DOHH2 (cell line): ENCODE data around the gene ST8SIA6.

Source experiments
- H3F3A ChIP-seq: fragments of 200-600 bp; sonication (generic), shearing (Covaris generic); 2 replicates; pipeline ENCODE4 v1.6.0; 2016; ENCODE audit warnings: antibody characterized with exemption, mild to moderate bottlenecking; ENCODE audit not compliant: control insufficient read depth, insufficient read depth
- H3K27ac ChIP-seq: fragments of 200-600 bp; sonication (generic); 2 replicates; pipeline ENCODE4 v1.5.1; 2014; ENCODE audit warnings: low read depth, mild to moderate bottlenecking, low read length, moderate library complexity
- H3K27me3 ChIP-seq: fragments of 200-600 bp; sonication (generic); 2 replicates; pipeline ENCODE4 v1.6.1; 2014; ENCODE audit warnings: mild to moderate bottlenecking, low read length, mixed read lengths; ENCODE audit not compliant: control insufficient read depth
- H3K36me3 ChIP-seq: fragments of 200-600 bp; sonication (generic); 2 replicates; pipeline ENCODE4 v1.6.1; 2014; ENCODE audit warnings: mild to moderate bottlenecking, low read length, moderate library complexity, mixed read lengths; ENCODE audit not compliant: control insufficient read depth
- H3K4me1 ChIP-seq: fragments of 200-600 bp; sonication (generic); 2 replicates; pipeline ENCODE4 v1.6.1; 2014; ENCODE audit warnings: mild to moderate bottlenecking, low read length, mixed read lengths; ENCODE audit not compliant: control insufficient read depth
- H3K4me2 ChIP-seq: fragments of 200-600 bp; sonication (generic); 2 replicates; pipeline ENCODE4 v1.6.0; 2014; ENCODE audit warnings: mild to moderate bottlenecking, low read length, moderate library complexity
- H3K4me3 ChIP-seq: fragments of 200-600 bp; sonication (generic); 2 replicates; pipeline ENCODE4 v1.5.1; 2014; ENCODE audit warnings: mild to moderate bottlenecking, low read length, mixed read lengths
- H3K79me2 ChIP-seq: fragments of 200-600 bp; sonication (generic); 2 replicates; pipeline ENCODE4 v1.6.1; 2014; ENCODE audit warnings: mild to moderate bottlenecking, low read length, mixed read lengths; ENCODE audit not compliant: control insufficient read depth
- H3K9me2 ChIP-seq: fragments of 200-600 bp; sonication (generic); replicated peaks from 2 replicates; pipeline ENCODE4 v1.6.1; 2014; ENCODE audit warnings: mild to moderate bottlenecking, low read length, mixed read lengths; ENCODE audit not compliant: control insufficient read depth
- H3K9me3 ChIP-seq: fragments of 200-600 bp; sonication (generic); 2 replicates; pipeline ENCODE4 v1.6.1; 2014; ENCODE audit warnings: antibody characterized with exemption, low read length, mixed read lengths; ENCODE audit not compliant: control insufficient read depth, insufficient read depth
- H4K20me1 ChIP-seq: fragments of 200-600 bp; sonication (generic); 2 replicates; pipeline ENCODE4 v1.6.0; 2014; ENCODE audit warnings: low read depth, mild to moderate bottlenecking, antibody characterized with exemption, low read length, moderate library complexity; ENCODE audit not compliant: control insufficient read depth, insufficient read depth
- EZH2phosphoT487 ChIP-seq: fragments of 200-600 bp; sonication (generic); IDR thresholded peaks from 2 replicates; pipeline ENCODE4 v1.6.1; 2017; ENCODE audit warnings: borderline replicate concordance, mild to moderate bottlenecking, antibody characterized with exemption, low read length, moderate library complexity, mixed read lengths
- TF ChIP-seq, protein P1 (sequence below): fragments of 200-600 bp; sonication (generic); IDR thresholded peaks from one replicate; pipeline ENCODE4 v1.5.1; 2014; ENCODE audit warnings: antibody characterized with exemption, mild to moderate bottlenecking, low read depth, low read length; ENCODE audit not compliant: poor library complexity, severe bottlenecking

The ST8SIA6 gene

DNA sequence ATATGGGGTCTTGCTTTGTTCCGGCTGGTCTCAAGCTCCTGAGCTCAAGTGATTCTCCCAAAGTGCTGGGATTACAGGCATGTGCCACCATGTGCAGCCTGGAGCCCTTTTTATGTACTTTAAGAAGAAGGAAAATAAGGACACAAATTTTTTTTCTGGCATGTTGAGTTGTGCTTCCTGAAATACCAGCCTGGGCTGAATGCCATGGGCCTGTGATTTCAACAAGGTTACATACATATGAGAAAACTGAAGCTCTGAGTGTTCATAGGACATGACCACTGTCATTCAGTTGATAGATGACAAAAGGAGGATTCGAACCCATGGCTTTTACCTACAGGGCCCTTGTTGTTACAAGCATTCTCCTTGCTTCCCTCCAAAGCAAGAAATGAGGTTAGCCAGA, 36.1 kb downstream of the ST8SIA6 start:
- H3K4me1 ChIP-seq, result no peaks in the 10 kb centered on the region

DNA sequence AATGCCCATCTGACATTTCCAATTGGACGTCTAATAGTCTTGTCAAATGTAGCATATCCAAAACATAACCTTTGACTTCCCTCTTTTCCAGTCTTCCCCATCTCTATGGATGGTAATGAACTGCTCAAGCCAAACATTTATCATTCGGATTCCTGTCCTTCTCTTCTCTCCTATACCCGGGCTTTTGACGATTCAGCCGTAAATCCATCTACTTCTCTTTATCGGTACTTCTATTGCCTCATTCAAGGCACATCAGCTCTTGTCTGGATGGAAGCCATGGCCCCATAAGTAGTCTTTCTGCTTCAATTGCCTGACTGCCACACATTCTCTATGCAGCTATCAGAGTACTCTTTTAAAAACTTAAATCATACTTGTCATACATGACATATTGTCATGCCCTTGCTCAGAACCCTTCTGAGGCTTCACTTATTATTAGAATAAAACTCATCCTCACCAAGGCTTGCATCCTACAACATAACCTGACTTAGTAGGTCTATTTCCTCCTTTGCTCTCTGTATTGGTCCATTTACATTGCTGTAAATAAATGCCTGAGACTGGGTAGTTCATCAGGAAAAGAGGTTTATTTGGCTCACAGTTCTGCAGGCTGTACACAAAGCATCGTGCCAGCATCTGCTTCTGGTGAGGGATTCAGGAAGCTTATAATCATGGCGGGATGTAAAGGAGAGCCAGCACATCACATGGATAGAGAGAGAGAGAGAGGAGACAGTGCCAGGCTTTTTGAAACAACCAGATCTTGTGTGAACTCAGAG, 37.8 kb downstream of the ST8SIA6 start:
- H3K9me3 ChIP-seq, result no peaks in the 10 kb centered on the region

More for the DNA sequence above, 36.1 kb downstream of the ST8SIA6 start:
- Histone ChIP-seq H3K9me2 (no peaks in the 10 kb centered on the region), H3K27me3 (no peaks in the 10 kb centered on the region), H3K27ac (no peak overlapping the region), H3K79me2 (no peaks in the 10 kb centered on the region), H3F3A (no peaks in the 10 kb centered on the region), H4K20me1 (no peaks in the 10 kb centered on the region), H3K9me3 (no peaks in the 10 kb centered on the region), H3K36me3 (no peaks in the 10 kb centered on the region), H3K4me2 (no peak overlapping the region), H3K4me3 (no peak overlapping the region)
- TF ChIP-seq, protein P1, sequence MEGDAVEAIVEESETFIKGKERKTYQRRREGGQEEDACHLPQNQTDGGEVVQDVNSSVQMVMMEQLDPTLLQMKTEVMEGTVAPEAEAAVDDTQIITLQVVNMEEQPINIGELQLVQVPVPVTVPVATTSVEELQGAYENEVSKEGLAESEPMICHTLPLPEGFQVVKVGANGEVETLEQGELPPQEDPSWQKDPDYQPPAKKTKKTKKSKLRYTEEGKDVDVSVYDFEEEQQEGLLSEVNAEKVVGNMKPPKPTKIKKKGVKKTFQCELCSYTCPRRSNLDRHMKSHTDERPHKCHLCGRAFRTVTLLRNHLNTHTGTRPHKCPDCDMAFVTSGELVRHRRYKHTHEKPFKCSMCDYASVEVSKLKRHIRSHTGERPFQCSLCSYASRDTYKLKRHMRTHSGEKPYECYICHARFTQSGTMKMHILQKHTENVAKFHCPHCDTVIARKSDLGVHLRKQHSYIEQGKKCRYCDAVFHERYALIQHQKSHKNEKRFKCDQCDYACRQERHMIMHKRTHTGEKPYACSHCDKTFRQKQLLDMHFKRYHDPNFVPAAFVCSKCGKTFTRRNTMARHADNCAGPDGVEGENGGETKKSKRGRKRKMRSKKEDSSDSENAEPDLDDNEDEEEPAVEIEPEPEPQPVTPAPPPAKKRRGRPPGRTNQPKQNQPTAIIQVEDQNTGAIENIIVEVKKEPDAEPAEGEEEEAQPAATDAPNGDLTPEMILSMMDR, result no peak
- no peak for TF ChIP-seq EZH2phosphoT487

DNA sequence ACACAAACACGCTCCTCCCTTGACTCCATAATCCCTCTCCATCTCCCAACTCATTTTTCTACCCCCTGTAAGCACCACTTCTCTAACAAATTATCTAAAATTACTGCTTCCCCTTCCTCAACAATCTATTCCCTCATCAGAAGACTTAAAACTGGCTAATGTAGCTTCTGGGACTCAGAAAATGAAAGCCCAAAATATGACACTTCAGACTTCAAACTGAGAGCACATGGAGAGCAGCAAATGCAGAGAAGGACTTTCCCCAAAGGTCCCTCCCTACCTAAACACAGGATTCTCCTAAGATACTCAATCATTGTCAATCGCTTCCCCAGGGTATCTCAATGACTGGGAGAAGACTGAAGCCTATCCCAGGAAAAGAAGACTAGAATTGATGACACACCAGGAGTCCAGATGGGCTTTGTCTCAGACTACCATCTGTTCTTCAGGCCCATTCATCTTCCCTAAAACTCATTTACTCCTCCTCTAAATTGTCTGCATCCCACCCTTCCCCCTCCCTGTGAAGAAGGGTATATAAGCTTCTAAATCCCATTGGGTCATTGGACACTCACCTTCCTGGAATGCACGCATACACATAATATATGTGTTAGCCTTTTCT, 39.2 kb downstream of the ST8SIA6 start:
- no peaks in the 10 kb centered on the region for H3K9me3 ChIP-seq
- no peaks in the 10 kb centered on the region for H3K27me3 ChIP-seq
- no peak overlapping the region for H3K4me2 ChIP-seq
- TF ChIP-seq, protein P1, result no peak
- TF ChIP-seq EZH2phosphoT487, result no peak
- H3K4me3 ChIP-seq, result no peak overlapping the region
- no peaks in the 10 kb centered on the region for H4K20me1 ChIP-seq
- H3F3A ChIP-seq, result no peaks in the 10 kb centered on the region
- no peaks in the 10 kb centered on the region for H3K4me1 ChIP-seq
- H3K9me2 ChIP-seq, result no peaks in the 10 kb centered on the region
- H3K27ac ChIP-seq, result no peak overlapping the region
- no peaks in the 10 kb centered on the region for H3K79me2 ChIP-seq
- no peaks in the 10 kb centered on the region for H3K36me3 ChIP-seq

More for the DNA sequence above, 37.8 kb downstream of the ST8SIA6 start:
- H3K4me1 ChIP-seq, result no peaks in the 10 kb centered on the region
- no peak overlapping the region for H3K4me2 ChIP-seq
- no peaks in the 10 kb centered on the region for H3K79me2 ChIP-seq
- no peaks in the 10 kb centered on the region for H3F3A ChIP-seq
- TF ChIP-seq EZH2phosphoT487, result no peak
- TF ChIP-seq, protein P1, result no peak
- no peaks in the 10 kb centered on the region for H3K36me3 ChIP-seq
- H3K4me3 ChIP-seq, result no peak overlapping the region
- no peak overlapping the region for H3K27ac ChIP-seq
- H4K20me1 ChIP-seq, result no peaks in the 10 kb centered on the region
- H3K9me2 ChIP-seq, result no peaks in the 10 kb centered on the region
- no peaks in the 10 kb centered on the region for H3K27me3 ChIP-seq
